HG02852 (cell line): Measurements from ENCODE around the gene HIPK1.

Source experiments
- ATAC-seq: cut with Tn5 transposase; IDR thresholded peaks from one replicate; pipeline ENCODE4 v1.9.1; 2021; ENCODE audit warnings: mild to moderate bottlenecking, moderate library complexity; ENCODE audit not compliant: unreplicated experiment

Gene HIPK1

DNA sequence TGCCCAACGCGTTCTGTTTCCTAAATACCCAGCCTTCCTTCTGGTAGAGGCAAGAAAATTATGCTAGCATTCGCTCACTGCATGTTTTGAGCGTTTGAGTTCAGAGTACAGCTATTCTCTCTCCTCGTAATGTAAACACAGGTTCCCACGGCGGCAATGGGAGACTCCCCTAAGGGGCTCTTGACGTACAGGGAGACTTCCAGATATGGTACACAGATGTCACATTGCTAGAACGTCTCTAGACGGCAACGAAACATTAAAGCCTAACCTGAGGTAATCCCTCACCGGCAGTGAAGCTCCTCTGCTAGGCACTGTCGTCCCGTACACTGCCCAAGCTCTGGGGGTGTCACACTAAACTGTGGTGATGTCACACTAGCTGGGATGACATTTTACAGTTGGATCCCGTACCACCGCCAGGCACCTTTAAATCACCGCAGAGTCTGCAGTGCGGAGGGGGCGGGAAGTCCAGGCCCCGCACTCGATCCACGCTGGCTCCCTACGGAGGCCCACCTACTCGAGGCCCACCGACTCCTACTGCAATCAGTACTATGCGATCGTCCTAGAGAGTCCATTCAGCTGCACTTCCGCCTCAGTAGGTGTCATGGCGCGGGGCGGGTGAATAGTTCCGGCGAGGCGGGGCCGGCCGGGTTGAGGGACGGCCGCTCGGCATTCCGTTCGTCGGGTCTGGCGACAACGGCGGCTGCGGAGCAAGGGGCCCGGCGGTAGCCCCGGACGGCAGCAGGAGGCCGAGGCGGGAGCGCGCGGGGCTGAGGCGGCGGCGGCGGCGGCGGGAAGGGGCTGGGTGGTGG is at the start of gene HIPK1:
Gene HIPK1 (plus strand): TSS at position 384 of the 809 bp plus-strand sequence.
- ATAC-seq, result peak; percentile 63

DNA sequence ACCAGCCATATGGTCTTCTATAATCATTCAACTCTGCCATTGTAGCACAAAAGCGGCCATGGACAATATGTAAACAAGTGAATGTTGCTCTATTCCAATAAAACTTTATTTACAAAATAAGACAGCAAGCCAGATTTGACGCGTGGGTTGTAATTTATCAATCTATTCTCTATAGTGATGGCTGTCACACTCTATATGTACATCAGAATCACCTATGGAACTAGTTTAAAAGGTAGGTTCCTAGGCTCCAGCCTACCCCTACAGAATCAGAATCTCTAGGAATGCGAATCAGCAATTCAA is 49.4 kb upstream of the HIPK1 start:
- ATAC-seq, result no peak

DNA sequence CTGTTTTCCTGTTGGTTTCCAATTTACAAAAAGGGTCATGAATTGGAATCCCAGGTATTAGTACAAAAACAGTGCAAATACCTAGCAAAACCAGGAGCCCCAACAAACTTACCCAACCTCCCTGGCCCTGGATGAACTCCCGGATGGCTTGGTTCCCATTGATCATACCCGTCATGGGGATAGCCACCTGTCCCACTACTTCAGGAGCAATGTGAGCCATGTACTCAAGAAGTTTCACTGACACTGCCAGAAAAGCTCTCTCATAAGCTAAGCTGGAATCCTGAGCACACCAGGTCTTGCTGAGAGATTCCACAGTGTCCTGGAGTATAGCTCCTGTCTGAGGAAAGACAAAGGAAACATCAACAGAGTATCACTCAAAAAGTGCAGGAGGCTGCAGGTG is 47.5 kb upstream of the HIPK1 start:
- no peak for ATAC-seq

DNA sequence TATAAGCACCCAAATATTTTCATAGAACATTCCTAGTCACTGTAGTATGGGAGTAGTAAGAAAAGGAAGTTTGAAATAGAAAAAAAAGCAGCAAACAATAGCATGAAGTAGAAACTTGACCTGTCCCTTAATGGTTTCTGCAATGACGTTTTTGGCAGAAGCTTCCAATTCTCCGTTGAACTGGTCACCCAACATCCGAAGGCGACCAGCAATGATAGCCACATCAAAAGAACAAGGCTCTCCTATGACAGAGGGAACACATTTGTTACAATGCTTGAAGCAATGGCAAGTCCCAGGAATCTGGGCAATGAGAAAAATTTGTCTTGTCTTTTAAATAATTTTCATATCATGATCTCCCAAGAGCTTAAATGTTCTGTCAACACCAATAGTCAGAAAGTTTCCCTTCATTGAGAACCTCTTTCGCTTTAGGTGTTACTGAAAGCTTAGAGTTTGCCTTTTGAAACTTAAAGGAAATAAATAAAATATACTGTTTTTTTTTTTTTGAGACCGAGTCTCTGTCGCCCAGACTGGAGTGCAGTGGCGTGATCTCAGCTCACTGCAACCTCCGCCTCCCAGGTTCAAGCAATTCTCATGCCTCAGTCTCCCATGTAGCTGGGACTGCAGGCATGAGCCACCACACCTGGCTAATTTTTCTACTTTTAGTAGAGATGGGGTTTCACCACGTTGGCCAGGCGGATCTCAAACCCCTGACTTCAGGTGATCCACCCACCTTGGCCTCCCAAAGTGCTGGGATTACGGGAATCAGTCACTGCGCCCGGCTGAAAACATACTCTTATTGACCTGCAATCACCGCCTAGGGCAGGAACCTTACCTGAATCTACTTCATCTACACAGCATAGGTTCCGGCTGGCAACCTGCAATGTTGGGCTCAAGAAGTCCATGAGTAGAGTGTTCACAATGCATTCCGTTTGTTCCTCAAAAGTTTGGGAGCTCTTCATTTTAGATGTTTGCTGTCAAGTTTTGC is 42.4 kb upstream of the HIPK1 start:
- ATAC-seq, result no peak

DNA sequence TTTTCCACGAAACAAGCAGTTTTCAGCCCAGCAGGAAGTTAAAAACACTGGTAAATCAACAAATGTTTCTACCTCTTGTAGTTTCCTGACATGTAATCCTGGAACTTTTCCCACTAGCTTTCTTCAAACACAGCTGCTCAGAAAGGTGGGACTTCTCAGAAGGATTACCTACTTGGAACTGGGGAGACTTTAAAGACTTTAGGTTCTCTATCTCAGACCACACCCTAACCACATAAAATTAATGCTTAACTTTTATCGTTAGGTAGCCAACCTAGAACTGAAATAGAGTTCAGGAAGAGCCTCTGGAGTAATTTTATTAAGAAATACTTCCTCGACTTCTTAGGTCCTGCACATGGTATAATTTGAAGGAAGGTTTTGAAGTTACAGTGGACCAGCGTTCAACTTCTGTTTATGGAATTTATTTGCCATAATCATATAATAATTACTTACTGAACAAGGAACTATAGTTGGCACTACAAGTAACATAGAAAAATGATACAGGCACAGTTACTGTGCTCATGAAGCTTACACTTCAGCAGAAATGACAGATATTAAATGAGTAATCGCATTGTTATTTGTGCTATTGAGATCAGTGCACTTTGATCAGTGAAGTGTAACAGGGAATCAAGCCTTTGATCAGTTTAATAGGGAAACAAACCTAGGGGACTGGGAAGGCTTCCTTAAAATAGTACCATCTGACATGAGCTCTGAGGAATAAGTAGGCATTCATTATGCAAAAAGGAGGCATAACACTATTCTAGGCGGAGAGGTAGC is 41.5 kb upstream of the HIPK1 start, which contains the start of gene BCL2L15:
Gene BCL2L15 (minus strand): TSS at position 180 of the 774 bp plus-strand sequence. CDS start 206 bp downstream, outside the sequence.
- ATAC-seq, result no peak

DNA sequence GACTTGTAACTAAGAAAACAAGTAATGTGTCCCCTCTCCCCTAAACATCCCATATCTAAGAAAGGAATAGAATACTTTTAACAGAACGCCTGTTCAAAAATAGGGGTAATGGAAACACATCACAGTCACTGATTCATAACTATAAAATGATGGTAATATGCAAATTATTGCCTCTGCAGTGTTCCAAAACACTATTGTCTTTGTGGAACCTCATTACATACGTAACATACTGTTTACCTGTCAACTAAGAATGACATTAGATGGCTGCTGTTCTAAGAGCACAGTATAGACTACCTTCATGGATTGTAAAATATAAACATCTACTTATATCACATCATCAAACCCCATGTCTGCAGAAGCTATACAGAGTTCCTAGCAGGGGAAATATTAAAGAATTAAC is 38.3 kb upstream of the HIPK1 start:
- no peak for ATAC-seq

DNA sequence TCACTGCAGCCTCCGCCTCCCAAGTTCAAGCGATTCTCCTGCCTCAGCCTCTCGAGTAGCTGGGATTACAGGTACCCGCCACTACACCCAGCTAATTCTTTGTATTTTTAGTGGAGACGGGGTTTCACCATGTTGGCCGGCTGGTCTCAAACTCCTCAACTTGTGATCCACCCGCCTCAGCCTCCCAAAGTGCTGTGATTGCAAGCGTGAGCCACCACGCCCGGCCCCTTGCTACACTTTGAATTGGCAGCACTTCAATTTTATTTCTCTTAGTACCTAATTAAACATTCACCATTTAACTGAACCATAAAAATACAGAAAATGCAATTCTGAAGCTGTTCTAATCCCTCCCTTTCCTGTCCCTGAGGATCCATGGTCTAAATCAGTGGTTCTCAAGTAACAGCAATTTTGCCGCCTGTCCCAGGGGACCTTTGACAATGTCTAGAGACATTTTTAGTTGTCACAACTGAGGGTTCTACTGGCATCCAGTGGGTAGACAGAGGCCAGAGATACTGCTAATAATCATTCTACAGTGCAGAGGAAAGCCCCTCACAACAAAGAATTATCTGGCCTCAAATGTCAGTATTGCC is 37.4 kb upstream of the HIPK1 start:
- no peak for ATAC-seq

DNA sequence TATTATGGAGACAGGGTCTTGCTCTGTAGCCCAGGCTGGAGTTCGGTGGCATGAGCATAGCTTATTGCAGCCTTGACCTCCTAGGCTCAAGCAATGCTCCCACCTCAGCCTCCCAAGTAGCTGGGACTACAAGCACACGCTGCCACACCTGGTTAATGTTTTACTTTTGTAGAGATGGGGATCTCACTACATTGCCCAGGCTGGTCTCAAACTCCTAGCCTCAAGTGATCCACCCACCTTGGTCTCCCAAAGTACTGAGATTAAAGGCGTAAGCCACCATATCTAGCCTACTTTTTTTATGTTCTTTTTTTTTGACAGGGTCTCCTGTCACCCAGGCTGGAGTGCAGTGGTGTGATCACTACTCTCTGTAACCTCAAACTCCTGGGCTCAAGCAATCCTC is 35.9 kb upstream of the HIPK1 start:
- no peak for ATAC-seq

DNA sequence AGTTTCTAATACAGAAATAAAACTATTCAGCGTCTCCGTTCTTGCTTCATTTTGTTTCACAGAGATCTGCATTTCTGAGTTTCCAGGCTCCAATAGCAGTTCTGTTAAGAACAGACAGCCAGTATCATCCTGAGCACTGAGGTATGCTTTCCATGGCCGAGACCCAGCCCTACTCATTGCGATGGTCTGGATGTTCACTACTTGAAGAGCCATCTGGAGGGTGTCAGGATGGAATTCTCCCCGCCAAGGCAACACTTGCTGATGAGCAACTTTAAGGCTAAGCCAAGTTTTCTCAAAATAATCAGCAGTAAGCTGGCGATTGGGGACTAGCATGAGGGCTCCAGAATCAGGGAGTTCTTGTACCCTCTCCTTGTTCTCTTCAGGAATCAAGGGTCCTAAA is 34.0 kb upstream of the HIPK1 start:
- no peak for ATAC-seq

DNA sequence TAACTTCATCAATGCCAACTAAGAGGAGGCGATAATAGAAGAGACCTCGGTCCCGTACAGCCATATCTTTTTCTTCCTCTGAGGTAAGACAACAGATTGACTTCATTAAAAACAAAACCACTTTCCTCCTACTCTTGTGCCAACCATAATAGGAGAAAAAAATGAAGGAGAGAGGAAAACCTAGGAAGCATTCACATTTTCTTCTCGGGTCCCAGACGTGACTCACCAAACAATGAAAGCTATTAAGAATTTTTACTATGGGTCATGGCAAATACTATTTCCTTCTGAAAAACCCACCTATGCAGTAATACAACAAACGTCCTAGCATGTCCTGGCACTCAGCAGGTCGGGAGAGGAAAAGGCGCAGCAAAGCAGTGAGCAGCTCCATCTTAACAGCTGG is 33.2 kb upstream of the HIPK1 start:
- no peak for ATAC-seq

DNA sequence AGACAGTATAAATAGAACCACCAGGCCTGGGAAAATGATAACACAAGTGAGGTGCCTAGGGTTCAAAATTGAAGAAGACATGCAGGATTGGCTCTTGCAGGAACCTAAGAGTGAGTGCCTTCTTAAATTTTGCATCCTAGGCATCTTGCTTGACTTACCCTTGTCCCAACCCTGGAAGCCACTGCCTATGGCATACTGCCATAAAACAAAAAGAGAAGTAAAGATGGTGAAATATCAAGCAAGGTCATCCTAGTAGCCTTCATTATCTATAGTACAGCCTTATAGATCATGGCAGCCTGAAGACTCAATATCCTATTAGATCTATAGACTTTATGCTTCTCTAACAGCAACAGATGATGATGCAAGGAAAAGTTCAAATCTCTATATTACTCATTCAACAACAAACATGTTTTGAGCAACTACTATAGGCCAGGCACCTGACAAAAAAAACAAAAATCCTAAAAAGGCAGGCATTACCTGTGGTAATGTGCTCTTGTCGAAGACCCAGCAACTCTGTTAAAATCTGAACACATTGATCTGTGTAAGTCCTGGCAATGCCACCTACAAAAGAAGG is 30.8 kb upstream of the HIPK1 start:
- no peak for ATAC-seq

DNA sequence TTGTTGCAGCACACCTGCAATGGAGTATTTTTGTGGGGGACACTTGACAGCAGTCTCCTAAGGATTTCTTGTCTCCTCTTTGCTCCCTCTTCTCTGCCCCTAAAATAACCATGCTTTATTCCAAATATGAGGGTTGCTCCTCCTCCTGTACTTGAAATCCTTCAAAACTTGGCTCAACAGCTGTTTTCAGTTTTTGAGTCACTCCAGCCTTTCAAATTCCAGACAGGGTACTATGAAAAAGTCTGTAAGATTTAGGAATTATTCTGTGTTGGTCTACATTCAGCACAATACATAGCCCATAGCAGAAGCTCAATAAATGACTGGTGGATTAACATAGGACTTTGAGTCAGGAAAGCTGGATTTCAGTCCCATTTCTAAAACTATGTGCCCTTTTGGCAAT is 30.0 kb upstream of the HIPK1 start:
- ATAC-seq, result no peak

DNA sequence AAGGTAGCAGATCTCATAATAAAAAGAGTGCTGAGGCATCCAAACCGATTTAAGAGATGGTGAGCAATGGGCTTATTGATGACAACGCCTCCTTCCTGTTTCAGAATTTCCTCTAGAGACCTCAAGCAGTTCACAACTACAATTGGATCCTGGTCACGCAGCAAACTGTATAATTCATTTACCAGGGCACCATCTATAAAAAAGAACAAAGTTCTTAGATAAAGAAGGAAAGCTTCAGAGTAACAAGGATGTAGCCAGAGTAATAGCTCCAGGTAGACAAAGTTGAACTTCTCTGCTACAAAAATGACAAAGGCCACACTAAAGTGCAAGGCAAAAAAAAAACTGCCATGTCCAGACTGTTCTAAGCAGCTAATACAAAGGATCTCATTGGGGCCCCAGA is 27.9 kb upstream of the HIPK1 start:
- ATAC-seq, result no peak

DNA sequence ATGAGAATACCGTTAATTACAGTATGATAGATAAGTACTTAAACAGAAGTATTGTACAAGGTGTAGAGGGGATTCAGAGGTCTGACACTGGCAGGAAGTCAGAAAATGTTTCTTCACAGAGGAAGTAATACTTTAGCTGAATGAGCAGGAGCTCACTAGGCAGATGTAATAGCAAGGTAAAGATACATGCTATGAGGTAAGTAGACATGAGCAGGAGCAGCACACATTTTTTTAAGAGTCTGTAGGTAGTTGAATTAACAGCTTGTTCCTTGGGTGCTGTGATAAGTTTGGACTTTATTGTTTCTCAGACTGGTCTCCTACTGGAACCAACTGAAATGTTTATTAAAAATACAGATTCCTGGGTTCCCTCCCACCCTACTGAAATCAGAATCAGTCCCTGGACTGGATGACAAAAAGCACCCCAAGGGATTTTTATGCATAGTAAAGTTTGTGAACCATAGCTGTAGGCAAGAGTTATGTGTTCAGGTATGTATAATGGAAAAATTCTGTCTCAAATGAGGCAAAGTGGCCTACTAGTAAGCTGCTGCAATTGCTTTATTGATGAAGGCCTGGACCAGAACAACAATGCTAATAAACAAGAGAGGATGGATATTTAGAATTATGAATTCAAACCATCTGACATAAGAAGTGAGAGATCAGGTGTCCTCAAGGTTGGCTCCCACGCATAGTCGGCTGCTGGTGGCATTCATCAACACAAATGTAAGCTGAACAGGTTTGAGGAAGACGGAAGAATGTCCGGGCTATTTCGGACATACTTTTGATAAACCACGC is 25.4 kb upstream of the HIPK1 start:
- no peak for ATAC-seq

DNA sequence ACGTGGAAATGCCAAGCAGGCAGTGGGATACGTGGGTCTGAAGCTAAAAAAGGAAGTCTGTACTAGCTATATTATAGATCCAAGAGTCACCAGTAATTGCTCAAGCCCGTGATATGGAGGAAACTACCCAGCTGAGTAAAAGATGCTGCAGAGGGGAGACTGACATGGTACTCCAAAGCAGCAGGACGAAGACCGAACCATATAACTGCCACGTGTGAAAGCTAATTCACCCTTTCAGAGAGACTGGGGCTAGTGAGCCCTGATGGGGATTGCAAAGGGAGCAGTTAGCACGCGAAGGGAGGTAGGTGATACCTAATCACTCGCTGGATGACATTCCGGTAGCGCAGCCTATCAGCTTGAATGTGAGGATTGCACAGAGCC is 24.8 kb upstream of the HIPK1 start:
- peak; percentile 32 for ATAC-seq

DNA sequence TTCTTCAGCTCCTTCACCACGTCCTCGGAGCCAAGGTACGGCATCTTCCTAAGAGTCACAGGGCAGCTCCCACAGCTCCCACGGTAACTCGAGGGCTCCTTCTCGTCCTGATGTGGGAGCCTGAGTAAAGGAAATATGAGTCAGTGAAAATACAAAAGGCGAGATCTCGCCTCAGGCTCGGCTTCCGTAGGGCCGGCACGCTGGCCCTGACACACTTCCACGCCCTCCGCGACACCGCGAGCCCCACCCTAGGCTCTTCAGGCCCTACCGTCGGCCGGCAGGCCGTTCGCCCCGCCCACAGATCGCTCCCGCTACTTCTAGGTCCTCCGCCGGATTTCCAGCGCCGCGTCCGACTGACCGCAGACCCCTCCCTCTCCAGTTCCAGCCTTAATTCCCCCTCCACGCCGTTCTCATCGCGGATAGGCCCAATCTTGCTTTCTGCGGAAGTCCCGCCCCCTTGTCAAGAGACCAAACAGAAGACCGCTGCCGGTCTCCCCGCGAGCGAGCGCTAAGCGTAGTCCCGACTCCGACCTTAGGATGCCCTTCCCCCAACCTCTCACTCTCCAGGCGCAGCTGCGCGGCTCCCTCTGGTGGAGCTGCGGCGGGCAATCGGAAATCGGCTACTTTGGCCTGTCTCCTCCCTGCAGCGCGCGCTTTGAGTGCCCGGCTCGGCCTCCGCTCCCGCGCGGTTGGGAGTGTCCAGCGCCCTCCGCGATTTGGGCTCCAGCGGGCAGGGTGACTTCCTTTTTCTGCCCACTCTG is 24.3 kb upstream of the HIPK1 start, which contains the start of the genes AP4B1 and DCLRE1B:
Gene AP4B1 (minus strand): TSS at position 126 of the 761 bp plus-strand sequence. CDS start 82 bp downstream, at position 44.
Gene DCLRE1B (plus strand): TSS at position 653 of the 761 bp plus-strand sequence. CDS start 261 bp downstream, outside the sequence.
- ATAC-seq, result peak; percentile 86

DNA sequence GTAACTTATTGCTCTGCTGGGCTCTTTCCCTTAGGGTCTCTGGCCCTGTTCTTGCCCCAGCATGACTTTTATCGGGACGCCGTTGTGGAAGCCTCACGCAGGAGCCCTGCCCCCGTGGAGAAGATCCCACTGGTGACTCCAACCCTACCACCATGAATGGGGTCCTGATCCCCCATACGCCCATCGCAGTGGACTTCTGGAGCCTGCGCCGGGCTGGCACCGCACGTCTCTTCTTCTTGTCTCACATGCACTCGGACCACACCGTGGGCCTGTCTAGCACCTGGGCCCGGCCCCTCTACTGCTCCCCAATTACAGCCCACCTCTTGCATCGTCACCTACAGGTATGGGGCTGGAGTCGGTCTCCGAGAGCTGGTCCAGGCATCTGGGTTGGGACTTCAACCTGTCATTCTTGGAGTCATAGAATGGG is 23.7 kb upstream of the HIPK1 start:
- peak; percentile 3 for ATAC-seq

DNA sequence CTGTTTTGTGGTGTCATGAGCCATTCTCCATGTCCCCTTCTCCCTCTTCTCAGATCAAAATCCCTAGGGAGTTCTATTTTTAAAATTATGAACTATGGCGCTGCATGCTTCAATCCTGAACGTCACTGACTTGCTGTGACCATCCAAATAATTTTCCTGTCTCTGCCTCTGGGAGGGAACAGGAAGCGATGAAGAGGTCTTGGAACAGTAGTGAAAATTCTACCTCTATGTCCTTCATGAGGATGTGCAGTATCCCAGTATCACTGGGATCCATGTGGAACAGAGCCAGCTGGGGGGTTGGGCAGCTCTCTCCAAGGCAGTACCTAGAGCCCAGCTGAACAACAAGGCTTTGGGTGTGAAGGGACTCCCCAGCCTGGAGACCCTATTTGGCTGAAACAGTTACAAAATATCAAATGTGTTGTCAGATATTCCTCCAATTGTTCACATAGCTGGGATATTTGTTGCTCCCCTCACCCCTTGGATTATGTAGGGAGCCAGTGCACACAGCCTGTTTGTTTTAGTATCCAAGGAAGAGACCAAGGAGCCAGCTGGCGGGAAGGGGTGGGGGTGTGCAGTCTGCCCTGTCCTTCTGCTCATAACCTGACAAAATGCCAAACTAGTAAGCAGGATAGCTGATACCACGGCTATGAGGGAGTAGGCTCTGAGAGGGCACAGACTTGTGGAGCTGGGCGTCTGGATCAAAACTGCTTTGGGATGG is 16.4 kb upstream of the HIPK1 start:
- ATAC-seq, result no peak
